GM19099 (cell line): Measurements from ENCODE around the gene NKX3-2.

Experiments
- POLR2A ChIP-seq: IDR thresholded peaks from 3 replicates; pipeline ENCODE4 v1.6.1; 2011; ENCODE audit warnings: low read depth; ENCODE audit not compliant: insufficient read length; ENCODE audit errors: extremely low read depth

Gene NKX3-2

GRCh38 chr4:13548059-13548983 is 4.0 kb upstream of the NKX3-2 start:
- no peak for TF ChIP-seq POLR2A

GRCh38 chr4:13547485-13548041 is 3.3 kb upstream of the NKX3-2 start:
- no peak for TF ChIP-seq POLR2A

- TF ChIP-seq POLR2A, result no peak
Measured at GRCh38 chr4:13546941-13547484, 2.7 kb upstream of the NKX3-2 start.

GRCh38 chr4:13546142-13546940 is 2.0 kb upstream of the NKX3-2 start:
- TF ChIP-seq POLR2A, result no peak

GRCh38 chr4:13545394-13545808 is 1.1 kb upstream of the NKX3-2 start:
- no peak for TF ChIP-seq POLR2A

GRCh38 chr4:13544606-13545393 is 492 bp upstream of the NKX3-2 start:
- TF ChIP-seq POLR2A, result no peak

- no peak for TF ChIP-seq POLR2A
Measured at GRCh38 chr4:13543032-13543838, 1.1 kb downstream of the NKX3-2 start.

- no peak for TF ChIP-seq POLR2A
Measured at GRCh38 chr4:13542577-13543031, 1.7 kb downstream of the NKX3-2 start.

GRCh38 chr4:13541720-13542576 is 2.4 kb downstream of the NKX3-2 start:
- TF ChIP-seq POLR2A, result no peak

GRCh38 chr4:13541176-13541604 is 3.1 kb downstream of the NKX3-2 start:
- TF ChIP-seq POLR2A, result no peak

GRCh38 chr4:13540446-13541175 is 3.7 kb downstream of the NKX3-2 start:
- no peak for TF ChIP-seq POLR2A
